Measurements from ENCODE around the gene MPP2. TPM values are rescaled to one million over a fixed set of nuclear protein-coding genes. Genes with fewer than 3 reads are reported as not detected.
A peak's percentile ranks its signal among the peaks of the same experiment; 100 is the strongest.

The MPP2 gene
- total and polyA plus RNA-seq, 11 donors: 6.7 to 22.3 (median 13.6) TPM

DNA sequence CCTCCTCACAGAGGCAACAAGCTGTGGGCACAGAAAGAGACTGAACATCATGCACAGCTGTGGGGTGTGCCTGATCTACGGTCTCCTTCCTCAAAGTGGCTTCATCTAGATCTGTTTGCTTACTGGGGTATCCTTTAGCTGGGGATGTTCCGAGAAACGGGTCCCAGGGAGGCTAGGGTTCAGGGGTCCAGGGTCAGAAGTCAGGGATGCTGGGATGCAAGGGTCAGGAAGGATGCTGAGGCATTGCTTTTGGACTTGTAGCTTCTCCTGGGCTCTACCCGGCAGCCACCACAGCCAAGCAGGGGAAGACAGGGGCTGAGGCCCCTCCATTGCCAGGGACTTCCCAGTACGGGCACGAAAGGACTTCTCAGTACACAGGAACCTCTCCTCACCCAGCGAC lies 53.8 kb downstream of the MPP2 start:
- ATAC-seq (no peak), DNase-seq (no peak)
- peaks cover 0 to 26% (median 8%) of the 10 kb centered on the region in 12 donors for H3K4me1 ChIP-seq
- intact Hi-C loops (cut with DNase I): no loop called here
- peak overlapping the region in 1 of 12 donors; percentile 18 for H3K27ac ChIP-seq
- H3K4me3 ChIP-seq: no peak overlapping the region
- WGBS, 4 donors: 81 to 88% (median 84%) methylated on average over 6 to 7 of the region's 7 CpGs
- TF ChIP-seq POLR2A (IDR thresholded peaks at IDR 0.05): no peak
- TF ChIP-seq, protein P1, sequence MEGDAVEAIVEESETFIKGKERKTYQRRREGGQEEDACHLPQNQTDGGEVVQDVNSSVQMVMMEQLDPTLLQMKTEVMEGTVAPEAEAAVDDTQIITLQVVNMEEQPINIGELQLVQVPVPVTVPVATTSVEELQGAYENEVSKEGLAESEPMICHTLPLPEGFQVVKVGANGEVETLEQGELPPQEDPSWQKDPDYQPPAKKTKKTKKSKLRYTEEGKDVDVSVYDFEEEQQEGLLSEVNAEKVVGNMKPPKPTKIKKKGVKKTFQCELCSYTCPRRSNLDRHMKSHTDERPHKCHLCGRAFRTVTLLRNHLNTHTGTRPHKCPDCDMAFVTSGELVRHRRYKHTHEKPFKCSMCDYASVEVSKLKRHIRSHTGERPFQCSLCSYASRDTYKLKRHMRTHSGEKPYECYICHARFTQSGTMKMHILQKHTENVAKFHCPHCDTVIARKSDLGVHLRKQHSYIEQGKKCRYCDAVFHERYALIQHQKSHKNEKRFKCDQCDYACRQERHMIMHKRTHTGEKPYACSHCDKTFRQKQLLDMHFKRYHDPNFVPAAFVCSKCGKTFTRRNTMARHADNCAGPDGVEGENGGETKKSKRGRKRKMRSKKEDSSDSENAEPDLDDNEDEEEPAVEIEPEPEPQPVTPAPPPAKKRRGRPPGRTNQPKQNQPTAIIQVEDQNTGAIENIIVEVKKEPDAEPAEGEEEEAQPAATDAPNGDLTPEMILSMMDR (IDR thresholded peaks at IDR 0.05): no peak
- H3K27me3 ChIP-seq: peaks cover 0 to 7% (median 0%) of the 10 kb centered on the region in 9 donors
- no peaks in the 10 kb centered on the region for H3K9me3 ChIP-seq
- H3K36me3 ChIP-seq: no peaks in the 10 kb centered on the region

DNA sequence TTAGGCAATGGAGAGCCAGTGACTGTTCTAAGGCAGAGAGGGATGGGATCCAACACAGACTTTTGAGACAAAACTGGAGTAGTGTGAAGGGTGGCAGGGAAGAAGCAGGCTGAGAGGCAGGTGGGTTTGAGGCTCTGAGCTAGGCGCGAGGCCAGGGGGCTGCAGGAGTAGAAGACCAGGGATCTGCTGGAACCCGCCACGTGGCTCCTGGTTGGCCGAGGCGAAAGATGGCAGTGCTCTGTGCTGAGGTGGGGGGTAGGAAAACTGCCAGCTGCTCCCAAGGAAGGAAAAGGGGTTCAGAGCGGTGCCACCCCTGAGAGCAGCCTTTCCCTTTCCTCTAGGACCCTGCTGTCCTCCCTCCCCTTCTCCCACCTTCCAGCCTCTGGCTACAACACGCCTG lies 54.8 kb downstream of the MPP2 start:
- Histone ChIP-seq H3K36me3 (no peaks in the 10 kb centered on the region), H3K27ac (peak overlapping the region in 2 of 12 donors; percentile 3 to 38), H3K27me3 (peaks cover 0 to 2% (median 0%) of the 10 kb centered on the region in 9 donors), H3K9me3 (no peaks in the 10 kb centered on the region), H3K4me3 (no peak overlapping the region), H3K4me1 (peaks cover 0 to 17% (median 6%) of the 10 kb centered on the region in 12 donors)
- no peak for DNase-seq
- 94 to 98% (median 94%) methylated on average over 8 of the region's 8 CpGs for WGBS, 4 donors
- no peak for ATAC-seq
- TF ChIP-seq, protein P1 (IDR thresholded peaks at IDR 0.05): no peak
- TF ChIP-seq POLR2A (IDR thresholded peaks at IDR 0.05): no peak
- intact Hi-C loops (cut with DNase I): no loop called here

DNA sequence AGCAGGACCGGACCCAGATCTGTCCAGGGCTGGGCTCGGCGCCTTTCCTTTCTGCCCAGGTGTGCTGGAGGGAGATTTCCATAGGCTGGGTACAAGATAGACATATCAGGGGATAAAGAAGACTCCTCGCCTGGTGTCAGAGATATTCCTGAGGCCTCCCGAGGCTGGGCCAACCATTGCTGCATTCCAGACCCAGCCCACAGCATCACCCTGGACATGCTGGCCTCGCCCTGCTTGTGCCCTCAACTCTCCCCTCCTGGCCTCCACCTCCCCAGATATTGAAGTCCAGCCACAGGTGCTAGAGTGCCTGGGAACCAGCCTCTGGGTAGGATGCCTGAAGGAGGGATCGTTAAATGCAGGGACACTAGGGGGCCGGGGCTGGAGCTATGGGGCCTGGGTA lies 58.2 kb downstream of the MPP2 start:
- no peaks in the 10 kb centered on the region for H3K36me3 ChIP-seq
- H3K27ac ChIP-seq: peak overlapping the region in 6 of 12 donors; percentile 9 to 81 (median 73)
- H3K9me3 ChIP-seq: no peaks in the 10 kb centered on the region
- TF ChIP-seq, protein P1 (IDR thresholded peaks at IDR 0.05): no peak
- TF ChIP-seq POLR2A (IDR thresholded peaks at IDR 0.05): no peak
- DNase-seq (no peak), ATAC-seq (no peak)
- peaks cover 0 to 25% (median 8%) of the 10 kb centered on the region in 12 donors for H3K4me1 ChIP-seq
- peak overlapping the region in 11 of 12 donors; percentile 23 to 58 (median 47) for H3K4me3 ChIP-seq
- 84 to 94% (median 91%) methylated on average over 3 to 8 of the region's 8 CpGs for WGBS, 4 donors
- H3K27me3 ChIP-seq: no peaks in the 10 kb centered on the region
- intact Hi-C loops (cut with DNase I): loop anchor here in 8 of 10 donors (5.0 to 10.0 kb wide), 4 partner anchors 67 to 154 kb away; partner anchors contain the start of genes CFAP97D1 (in 2 of the 8) and DUSP3 (in 2 of the 8)

DNA sequence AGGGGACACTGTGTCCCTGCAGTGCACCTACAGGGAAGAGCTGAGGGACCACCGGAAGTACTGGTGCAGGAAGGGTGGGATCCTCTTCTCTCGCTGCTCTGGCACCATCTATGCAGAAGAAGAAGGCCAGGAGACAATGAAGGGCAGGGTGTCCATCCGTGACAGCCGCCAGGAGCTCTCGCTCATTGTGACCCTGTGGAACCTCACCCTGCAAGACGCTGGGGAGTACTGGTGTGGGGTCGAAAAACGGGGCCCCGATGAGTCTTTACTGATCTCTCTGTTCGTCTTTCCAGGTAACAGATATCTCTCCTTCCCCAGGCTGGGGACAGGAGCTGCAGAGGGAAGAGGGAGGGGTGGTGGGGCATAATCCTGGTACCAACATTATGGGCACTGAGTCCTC lies 58.7 kb downstream of the MPP2 start:
- Histone ChIP-seq H3K36me3 (no peaks in the 10 kb centered on the region), H3K27me3 (no peaks in the 10 kb centered on the region), H3K4me1 (peaks cover 0 to 25% (median 8%) of the 10 kb centered on the region in 12 donors), H3K27ac (peak overlapping the region in 9 of 12 donors; percentile 34 to 81 (median 70)), H3K4me3 (peak overlapping the region in 11 of 12 donors; percentile 23 to 58 (median 47)), H3K9me3 (no peaks in the 10 kb centered on the region)
- peak in 1 of 2 donors; percentile 18 for TF ChIP-seq POLR2A (IDR thresholded peaks at IDR 0.05)
- TF ChIP-seq, protein P1 (IDR thresholded peaks at IDR 0.05): no peak
- ATAC-seq (peak in 1 of 4 donors; percentile 26), DNase-seq (peak in 1 of 5 donors; percentile 31)
- 56 to 79% (median 72%) methylated on average over 10 of the region's 10 CpGs for WGBS, 4 donors
- intact Hi-C loops (cut with DNase I): loop anchor here in 8 of 10 donors (5.0 to 10.0 kb wide), 4 partner anchors 66 to 154 kb away; partner anchors contain the start of genes CFAP97D1 (in 2 of the 8) and DUSP3 (in 2 of the 8)
